Pericardium fibroblast (primary cell): ENCODE data around the gene ANKRD6. TPM values are rescaled to one million over a fixed set of nuclear protein-coding genes. Genes with fewer than 3 reads are reported as not detected.

Experiments used
- total RNA-seq: library from RNA; depleted of rRNA; stranded (reverse); fragments of >200 nt; gene quantifications from 2 replicates; pipeline ENCODE4 v1.2.3, GENCODE V29; 2015

ANKRD6 gene
- 0.51 and 6.3 TPM in 2 replicates for total RNA-seq

GRCh38 chr6:89432875-89433251 is at the start of gene ANKRD6:
Gene ANKRD6, plus strand, starts transcription at chr6:89433152. Its CDS starts 133,825 bp downstream, at chr6:89566977.

GRCh38 chr6:89412071-89413005 is 20.6 kb upstream of the ANKRD6 start, which contains the start of gene RRAGD:
Gene RRAGD, minus strand, starts transcription at chr6:89412273. Its CDS starts 280 bp downstream, at chr6:89411993.

GRCh38 chr6:89638320-89639195 is 205.6 kb downstream of the ANKRD6 start, which contains the start of gene LYRM2:
Gene LYRM2, minus strand, starts transcription at chr6:89638747. Its CDS starts 31 bp downstream, at chr6:89638716.

Other genes starting within 250 kb of the ANKRD6 start
- gene GABRR1, start 215.8 kb upstream of the ANKRD6 start, total RNA-seq = not detected in 2 replicates
- gene GABRR2, start 117.9 kb upstream of the ANKRD6 start, total RNA-seq = not detected in 2 replicates
- 26.9 and 35.1 TPM in 2 replicates for gene UBE2J1, start 80.4 kb upstream of the ANKRD6 start, total RNA-seq
- 0.17 and 1.5 TPM in 2 replicates for gene RRAGD, start 20.9 kb upstream of the ANKRD6 start, total RNA-seq
- gene LYRM2, start 205.6 kb downstream of the ANKRD6 start, total RNA-seq = 12.0 and 19.8 TPM in 2 replicates